NCI-H2196 (cell line): ENCODE measurements around the gene SPRR1B.
"Not testable (repeated sequence)": the region's sequence is repeated elsewhere in the genome, so short reads cannot be mapped to it uniquely, and the experiment has no call there.

Source experiments
- DNase-seq: peaks from one replicate; lab custom pipeline; 2025; ENCODE audit not compliant: unreplicated experiment; lab: John Stamatoyannopoulos, UW

The SPRR1B gene

GRCh38 chr1:153035211-153035610 is 4.2 kb downstream of the SPRR1B start:
- DNase-seq, result no peak

GRCh38 chr1:153040950-153041631 is 10.1 kb downstream of the SPRR1B start, which contains the start of gene SPRR2D:
Gene SPRR2D (minus strand): TSS chr1:153041120. CDS start chr1:153040346, 774 bp downstream.
- no peak for DNase-seq

DNA sequence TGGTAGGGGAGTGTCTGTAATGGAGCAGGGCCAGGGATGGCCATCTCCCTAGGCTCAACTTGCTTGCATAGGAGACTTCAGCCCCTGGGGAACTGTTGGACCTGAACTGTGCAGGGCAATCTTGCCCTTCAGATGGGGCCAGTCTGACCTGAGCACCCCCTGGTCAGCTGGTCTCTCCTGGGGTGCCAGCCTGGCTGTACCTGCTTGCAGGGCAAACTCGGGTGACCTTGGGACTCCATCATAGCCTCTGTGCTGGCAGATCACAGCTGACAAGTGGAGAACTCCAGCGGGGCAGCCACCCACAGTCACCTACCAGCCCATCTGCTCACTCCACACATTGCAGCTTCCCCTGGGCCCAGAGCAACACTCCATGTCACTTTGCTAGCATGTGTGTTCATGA is 18.2 kb downstream of the SPRR1B start:
- no peak for DNase-seq

- not testable (repeated sequence) for DNase-seq
These were observed 25.1 kb downstream of the SPRR1B start for GRCh38 chr1:153056111-153056510.

- no peak for DNase-seq
These were observed 26.4 kb downstream of the SPRR1B start, which contains the start of gene SPRR2A for GRCh38 chr1:153057375-153057774. Gene SPRR2A (minus strand): TSS chr1:153057512. CDS start chr1:153056735, 777 bp downstream.

- no peak for DNase-seq
These were observed 27.2 kb downstream of the SPRR1B start for GRCh38 chr1:153058154-153058553.

- no peak for DNase-seq
These were observed 28.1 kb downstream of the SPRR1B start for GRCh38 chr1:153058826-153059784.

DNA sequence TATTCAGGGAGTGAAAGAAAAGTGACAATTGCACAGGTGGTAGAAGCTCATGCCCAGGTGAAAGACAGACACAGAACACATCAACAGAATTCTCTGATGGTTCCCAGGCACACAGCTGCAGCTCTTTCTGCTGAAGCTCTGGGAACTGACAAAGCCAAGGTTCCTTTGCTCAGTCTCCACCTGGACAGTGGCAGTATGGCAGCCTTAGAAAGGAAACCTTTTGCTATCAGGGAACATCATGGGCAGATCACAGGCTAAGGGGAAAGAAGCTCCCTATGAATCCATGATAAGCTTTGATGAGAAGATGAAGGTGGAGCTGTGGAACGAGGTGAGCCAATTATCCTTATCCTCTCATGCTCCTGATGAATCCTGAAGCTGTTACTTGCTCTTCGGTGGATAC is 39.2 kb downstream of the SPRR1B start:
- no peak for DNase-seq

- no peak for DNase-seq
These were observed 40.5 kb downstream of the SPRR1B start, which contains the start of gene SPRR2B for GRCh38 chr1:153071511-153071910. Gene SPRR2B (minus strand): TSS chr1:153071611. CDS start chr1:153070839, 772 bp downstream.

GRCh38 chr1:153072806-153073726 is 42.1 kb downstream of the SPRR1B start:
- no peak for DNase-seq

- no peak for DNase-seq
These were observed 50.7 kb downstream of the SPRR1B start for GRCh38 chr1:153081736-153082135.
